ENCODE measurements around the gene ATXN3. TPM values are rescaled to one million over a fixed set of nuclear protein-coding genes. Genes with fewer than 3 reads are reported as not detected.

The ATXN3 gene
- total RNA-seq, 3 donors from 2014 or later: 20.3 to 25.8 (median 24.1) TPM

DNA sequence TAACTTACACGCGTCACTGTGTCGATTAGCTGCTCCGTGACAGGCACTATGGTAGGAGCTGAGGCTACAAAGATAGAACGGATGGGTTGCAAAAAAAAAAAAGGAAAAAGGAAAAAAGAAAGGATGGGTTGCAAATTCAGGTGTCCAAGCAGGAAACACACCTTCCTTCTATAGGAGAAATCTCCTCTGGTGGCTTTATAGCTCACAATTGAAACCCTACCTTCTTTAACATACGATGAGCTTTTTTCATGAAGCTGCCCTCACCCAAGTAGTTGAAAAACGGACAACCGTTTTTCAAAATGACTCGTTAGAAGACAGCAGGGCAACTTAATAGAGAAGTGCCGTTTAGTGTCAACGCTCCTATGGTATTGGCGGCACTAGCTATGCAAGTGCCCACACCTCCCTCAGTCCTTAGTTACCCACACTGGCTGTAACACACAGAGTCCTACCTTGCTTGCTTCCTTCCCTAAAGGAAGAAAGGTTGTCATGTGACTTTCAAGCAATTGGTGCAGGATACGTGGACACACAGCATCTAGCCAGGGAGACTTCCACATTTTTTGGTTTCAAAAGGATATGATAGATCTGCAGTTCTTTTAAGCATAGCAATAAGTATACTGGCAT, 65.8 kb downstream of the ATXN3 start:
- Mint-ChIP-seq H3K9me3 (no peaks in the 10 kb centered on the region), H3K36me3 (ENCODE audit: insufficient read depth) (peaks cover 7% of the 10 kb centered on the region), H3K4me1 (ENCODE audit: low read depth) (peaks cover 40% of the 10 kb centered on the region), H3K4me3 (peak overlapping the region; percentile 97), H3K27me3 (ENCODE audit: low read depth) (no peaks in the 10 kb centered on the region)
- DNase-seq (no peak), ATAC-seq (no peak)

DNA sequence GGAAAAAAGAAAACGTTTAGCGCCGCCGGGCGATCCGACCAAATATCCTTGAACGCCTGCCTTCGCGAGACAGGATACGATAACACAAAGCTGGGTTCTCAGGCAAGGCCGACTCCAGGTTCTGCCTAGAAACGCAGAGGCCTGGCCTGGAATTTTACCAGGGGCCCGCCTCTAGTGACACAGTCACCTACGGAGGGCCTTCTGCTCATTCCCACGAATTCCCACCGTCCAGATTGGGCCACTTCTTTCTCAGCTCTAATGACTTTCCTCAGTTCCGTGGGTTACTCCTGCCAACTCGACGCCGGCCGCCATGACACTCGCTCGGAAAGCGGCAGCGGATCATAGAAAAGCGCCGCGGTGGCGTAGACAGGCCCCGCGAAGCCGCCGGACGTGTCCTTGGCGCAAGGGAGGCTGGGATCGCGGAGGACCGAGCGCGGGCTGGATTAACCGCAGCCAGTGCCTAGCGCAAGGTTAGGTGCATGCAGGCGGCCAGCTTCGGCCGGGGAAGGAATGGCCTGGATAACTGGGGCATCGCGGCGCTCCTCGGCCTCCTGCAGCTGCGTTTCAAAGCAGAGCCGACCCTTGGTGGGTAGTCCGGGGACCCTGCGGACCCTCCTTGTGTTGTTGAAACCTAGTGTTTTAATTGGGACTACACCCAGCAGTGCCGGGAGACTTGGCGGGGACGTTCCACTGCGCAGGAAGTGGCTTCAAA, 66.5 kb downstream of the ATXN3 start, which contains the start of gene TRIP11:
Gene TRIP11 (minus strand): TSS at position 341 of the 712 bp plus-strand sequence. CDS start 374 bp downstream, outside the sequence.
- peak within 1 kb of the TSS; percentile 97 for H3K4me3 Mint-ChIP-seq
- no peaks in the 10 kb centered on the region for H3K9me3 Mint-ChIP-seq
- ATAC-seq (peak; percentile 97 to 98), DNase-seq (peak; percentile 89)
- H3K4me1 Mint-ChIP-seq (ENCODE audit: low read depth): peaks cover 41% of the 10 kb centered on the region
- no peaks in the 10 kb centered on the region for H3K27me3 Mint-ChIP-seq (ENCODE audit: low read depth)
- H3K36me3 Mint-ChIP-seq (ENCODE audit: insufficient read depth): peaks cover 7% of the 10 kb centered on the region

DNA sequence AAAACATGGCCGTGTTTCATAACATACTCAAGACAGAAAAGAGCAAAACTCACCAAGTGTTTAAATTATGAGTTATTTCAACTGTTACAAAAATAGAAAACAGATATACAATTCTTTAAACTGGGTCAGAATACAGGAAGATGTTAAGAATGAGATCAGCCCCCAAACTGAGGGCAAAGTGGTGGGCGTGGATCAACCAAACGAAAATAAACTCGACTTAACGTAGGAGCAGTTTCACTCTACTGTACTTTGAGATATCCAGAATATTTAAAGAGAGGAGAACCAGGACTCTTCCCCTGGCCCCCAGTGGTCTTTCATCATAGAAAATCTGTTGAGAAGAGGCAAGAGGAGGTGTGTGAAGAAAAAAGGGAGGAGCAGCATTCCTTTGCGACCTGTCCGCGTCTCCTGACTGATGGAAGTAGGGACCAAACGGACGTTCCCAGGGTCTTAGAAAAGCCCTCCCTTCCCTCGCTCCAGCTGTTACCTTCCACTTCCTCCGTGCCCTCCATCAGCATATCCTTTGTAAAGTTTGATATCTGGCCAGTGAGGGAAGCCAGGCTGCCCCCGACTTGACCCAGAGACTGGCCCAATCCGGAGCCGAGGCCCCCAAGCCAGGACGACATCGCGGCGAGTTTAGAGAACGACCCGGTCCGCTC, 67.2 kb downstream of the ATXN3 start:
- peaks cover 43% of the 10 kb centered on the region for H3K4me1 Mint-ChIP-seq (ENCODE audit: low read depth)
- ATAC-seq (peak; percentile 8 to 10), DNase-seq (no peak)
- peaks cover 7% of the 10 kb centered on the region for H3K36me3 Mint-ChIP-seq (ENCODE audit: insufficient read depth)
- H3K4me3 Mint-ChIP-seq: peak overlapping the region; percentile 97
- no peaks in the 10 kb centered on the region for H3K27me3 Mint-ChIP-seq (ENCODE audit: low read depth)
- no peaks in the 10 kb centered on the region for H3K9me3 Mint-ChIP-seq

DNA sequence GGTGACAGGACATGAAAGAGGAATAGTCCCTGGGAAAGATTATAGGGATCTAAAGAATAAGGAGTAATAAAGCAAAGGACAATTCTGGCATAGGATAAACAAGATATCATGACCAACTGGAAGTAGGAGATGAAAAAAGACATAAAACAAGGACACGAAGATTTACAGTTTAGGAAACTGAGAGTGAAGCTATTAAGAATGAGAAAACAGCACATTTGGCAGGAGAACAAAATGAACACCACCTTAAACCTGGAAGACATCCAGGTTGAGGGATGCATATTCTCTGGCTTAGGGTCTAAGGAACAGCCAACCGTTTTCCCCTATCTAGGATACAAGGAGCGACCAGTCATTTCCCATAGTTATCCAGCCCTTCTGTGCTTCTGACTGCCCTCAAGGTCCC, 68.4 kb downstream of the ATXN3 start:
- Mint-ChIP-seq H3K36me3 (ENCODE audit: insufficient read depth) (peaks cover 7% of the 10 kb centered on the region), H3K27me3 (ENCODE audit: low read depth) (no peaks in the 10 kb centered on the region), H3K4me1 (ENCODE audit: low read depth) (peaks cover 51% of the 10 kb centered on the region), H3K4me3 (peak overlapping the region; percentile 97), H3K9me3 (no peaks in the 10 kb centered on the region)
- DNase-seq: no peak
- ATAC-seq: no peak

- ATAC-seq (no peak), DNase-seq (no peak)
- Mint-ChIP-seq H3K36me3 (ENCODE audit: insufficient read depth) (peaks cover 7% of the 10 kb centered on the region), H3K9me3 (no peaks in the 10 kb centered on the region), H3K27me3 (ENCODE audit: low read depth) (no peaks in the 10 kb centered on the region), H3K4me1 (ENCODE audit: low read depth) (peaks cover 46% of the 10 kb centered on the region), H3K4me3 (no peak overlapping the region)
Observed at GRCh38 chr14:92035890-92036289, 70.5 kb downstream of the ATXN3 start.

GRCh38 chr14:92033906-92034687, 72.3 kb downstream of the ATXN3 start:
- DNase-seq (no peak), ATAC-seq (no peak)
- Mint-ChIP-seq H3K36me3 (ENCODE audit: insufficient read depth) (peaks cover 7% of the 10 kb centered on the region), H3K4me3 (no peak overlapping the region), H3K27me3 (ENCODE audit: low read depth) (no peaks in the 10 kb centered on the region), H3K9me3 (no peaks in the 10 kb centered on the region), H3K4me1 (ENCODE audit: low read depth) (peaks cover 43% of the 10 kb centered on the region)

- Mint-ChIP-seq H3K4me3 (no peak overlapping the region), H3K27me3 (ENCODE audit: low read depth) (no peaks in the 10 kb centered on the region), H3K9me3 (no peaks in the 10 kb centered on the region), H3K4me1 (ENCODE audit: low read depth) (peaks cover 39% of the 10 kb centered on the region), H3K36me3 (ENCODE audit: insufficient read depth) (peaks cover 8% of the 10 kb centered on the region)
- no peak for DNase-seq
- ATAC-seq: no peak
Observed at GRCh38 chr14:92033433-92033832, 72.9 kb downstream of the ATXN3 start.

DNA sequence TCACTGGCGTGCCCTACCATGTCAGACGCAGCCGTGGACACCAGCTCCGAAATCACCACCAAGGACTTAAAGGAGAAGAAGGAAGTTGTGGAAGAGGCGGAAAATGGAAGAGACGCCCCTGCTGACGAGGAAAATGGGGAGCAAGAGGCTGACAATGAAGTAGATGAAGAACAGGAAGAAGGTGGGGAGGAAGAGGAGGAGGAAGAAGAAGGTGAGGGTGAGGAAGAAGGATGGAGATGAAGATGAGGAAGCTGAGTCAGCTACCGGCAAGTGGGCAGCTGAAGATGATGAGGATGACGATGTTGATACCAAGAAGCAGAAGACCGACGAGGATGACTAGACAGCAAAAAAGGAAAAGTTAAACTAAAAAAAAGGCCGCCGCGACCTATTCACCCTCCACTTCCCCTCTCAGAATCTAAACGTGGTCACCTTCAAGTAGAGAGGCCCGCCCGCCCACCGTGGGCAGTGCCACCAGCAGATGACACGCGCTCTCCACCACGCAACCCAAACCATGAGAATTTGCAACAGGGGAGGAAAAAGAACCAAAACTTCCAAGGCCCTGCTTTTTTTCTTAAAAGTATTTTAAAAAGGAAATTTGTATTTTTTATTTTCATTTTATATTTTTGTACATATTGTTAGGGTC, 79.7 kb downstream of the ATXN3 start:
- Mint-ChIP-seq H3K36me3 (ENCODE audit: insufficient read depth) (peaks cover 19% of the 10 kb centered on the region), H3K4me3 (no peak overlapping the region), H3K4me1 (ENCODE audit: low read depth) (peaks cover 11% of the 10 kb centered on the region), H3K27me3 (ENCODE audit: low read depth) (no peaks in the 10 kb centered on the region), H3K9me3 (no peaks in the 10 kb centered on the region)
- DNase-seq: no peak
- no peak for ATAC-seq

GRCh38 chr14:92022036-92022435, 84.3 kb downstream of the ATXN3 start:
- no peak for ATAC-seq
- DNase-seq: no peak
- Mint-ChIP-seq H3K9me3 (no peaks in the 10 kb centered on the region), H3K36me3 (ENCODE audit: insufficient read depth) (peaks cover 11% of the 10 kb centered on the region), H3K27me3 (ENCODE audit: low read depth) (no peaks in the 10 kb centered on the region), H3K4me1 (ENCODE audit: low read depth) (peaks cover 9% of the 10 kb centered on the region), H3K4me3 (no peak overlapping the region)

GRCh38 chr14:92021523-92021922, 84.9 kb downstream of the ATXN3 start:
- Mint-ChIP-seq H3K4me3 (no peak overlapping the region), H3K4me1 (ENCODE audit: low read depth) (peaks cover 7% of the 10 kb centered on the region), H3K27me3 (ENCODE audit: low read depth) (no peaks in the 10 kb centered on the region), H3K36me3 (ENCODE audit: insufficient read depth) (peaks cover 10% of the 10 kb centered on the region), H3K9me3 (no peaks in the 10 kb centered on the region)
- DNase-seq (no peak), ATAC-seq (no peak)

DNA sequence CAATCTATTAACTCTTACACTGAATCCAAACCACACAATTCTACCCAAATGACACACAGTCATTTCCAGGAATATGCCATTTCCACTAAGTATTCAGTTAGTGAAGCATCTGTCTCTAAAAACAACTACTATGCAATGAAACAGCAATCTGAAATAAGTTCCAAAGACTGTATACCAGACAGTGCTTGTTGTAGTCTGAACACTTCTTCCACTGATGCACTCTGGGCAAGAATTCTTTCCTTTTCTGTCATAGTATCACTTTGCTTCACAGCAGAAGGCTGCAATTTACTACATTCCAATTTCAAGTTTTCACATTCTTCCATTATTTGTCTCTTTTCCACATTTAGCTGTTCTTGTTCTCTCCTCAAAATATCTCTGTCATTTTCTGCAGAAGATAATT, 92.3 kb downstream of the ATXN3 start:
- Mint-ChIP-seq H3K36me3 (ENCODE audit: insufficient read depth) (peaks cover 35% of the 10 kb centered on the region), H3K27me3 (ENCODE audit: low read depth) (no peaks in the 10 kb centered on the region)
- ATAC-seq: peak in 1 of 2 donors; percentile 48

DNA sequence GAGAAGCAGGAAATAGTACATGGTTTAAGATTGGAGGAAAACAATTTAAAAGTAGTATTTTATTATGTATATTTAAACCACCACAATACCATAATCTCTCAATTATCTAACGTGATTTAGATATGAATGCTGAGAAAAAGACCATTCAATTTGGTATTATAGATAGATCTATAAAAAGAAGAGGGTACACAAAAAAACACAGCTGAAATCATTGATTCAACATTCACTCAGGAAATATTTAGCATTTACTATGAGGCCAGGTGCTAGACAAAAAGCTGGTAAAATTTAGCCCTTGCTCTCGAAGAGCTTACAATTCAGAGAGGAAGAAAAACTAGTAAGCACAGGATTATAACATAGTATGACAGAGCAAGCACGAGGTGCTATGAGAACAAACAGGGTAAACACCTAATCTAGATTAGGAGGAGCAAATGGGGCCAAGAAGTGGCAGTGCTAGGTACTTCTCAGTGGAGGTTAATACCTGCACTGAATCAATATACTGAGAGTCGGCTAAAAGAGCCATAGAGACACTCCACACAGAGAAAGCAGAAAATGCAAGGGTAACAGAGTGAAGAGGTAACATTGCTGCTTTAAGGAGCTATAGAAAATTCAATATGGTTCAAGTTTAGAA, 94.1 kb downstream of the ATXN3 start:
- peaks cover 46% of the 10 kb centered on the region for H3K36me3 Mint-ChIP-seq (ENCODE audit: insufficient read depth)
- H3K9me3 Mint-ChIP-seq: no peaks in the 10 kb centered on the region
- no peak for ATAC-seq

More for the DNA sequence above, 92.3 kb downstream of the ATXN3 start:
- no peaks in the 10 kb centered on the region for H3K9me3 Mint-ChIP-seq
- H3K4me3 Mint-ChIP-seq: no peak overlapping the region
- peaks cover 9% of the 10 kb centered on the region for H3K4me1 Mint-ChIP-seq (ENCODE audit: low read depth)
- DNase-seq: no peak

DNA sequence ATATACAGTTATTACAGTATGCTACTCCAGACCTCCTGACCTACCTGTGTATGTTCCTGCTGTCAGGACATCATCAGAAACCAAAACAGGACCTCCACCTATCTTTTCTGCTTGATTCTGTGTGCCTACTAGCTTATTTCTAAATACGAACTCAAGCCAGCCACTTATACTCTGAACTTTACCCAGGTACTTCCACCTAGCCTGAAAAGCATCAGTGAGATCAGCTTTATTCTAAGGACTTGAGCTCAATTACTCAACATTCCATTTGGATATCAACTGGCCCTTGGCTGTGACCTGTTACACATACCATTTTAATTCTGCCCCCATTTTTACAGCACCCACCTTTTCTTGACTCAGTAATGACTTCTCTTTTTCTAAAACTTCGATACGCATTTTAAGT, 95.7 kb downstream of the ATXN3 start:
- DNase-seq (no peak), ATAC-seq (no peak)
- Mint-ChIP-seq H3K36me3 (ENCODE audit: insufficient read depth) (peaks cover 45% of the 10 kb centered on the region), H3K27me3 (ENCODE audit: low read depth) (no peaks in the 10 kb centered on the region), H3K9me3 (no peaks in the 10 kb centered on the region), H3K4me1 (ENCODE audit: low read depth) (peaks cover 14% of the 10 kb centered on the region), H3K4me3 (no peak overlapping the region)

More for the DNA sequence above, 94.1 kb downstream of the ATXN3 start:
- peaks cover 9% of the 10 kb centered on the region for H3K4me1 Mint-ChIP-seq (ENCODE audit: low read depth)
- no peak for DNase-seq
- no peaks in the 10 kb centered on the region for H3K27me3 Mint-ChIP-seq (ENCODE audit: low read depth)
- no peak overlapping the region for H3K4me3 Mint-ChIP-seq

Data from activated T-cell treated with anti-CD3 and anti-CD28 coated beads, Interleukin-2, amount 50 U/mL, for 4 hours (primary cell).